Heart right ventricle (tissue), 16 donors: ENCODE results near the gene RNF144B. TPM values are rescaled to one million over a fixed set of nuclear protein-coding genes. Genes with fewer than 3 reads are reported as not detected.

Experiments
- ATAC-seq, 8 donors: fragments of 200-7000 bp; cut with Tn5 transposase; one replicate each; pipeline ENCODE4 v1.9.1; 2020; ENCODE audit warnings: mild to moderate bottlenecking in 8 of 8, moderate library complexity in 8 of 8, moderate number of reproducible peaks in 1 of 8
- DNase-seq, 2 donors: peaks; one replicate each; pipeline ENCODE4 v3.0.0-alpha.2; 2020
- H3K27ac ChIP-seq, 10 donors: fragments of 200-600 bp; sonication (generic) in 2 of 10; one replicate each; pipeline versions ENCODE4 v1.5.0 to v1.8.0; 2020 to 2022; ENCODE audit warnings: mild to moderate bottlenecking in 3 of 10
- H3K27me3 ChIP-seq, 7 donors: fragments of 200-600 bp; one replicate each; pipeline ENCODE4 v1.8.0; 2021 to 2022; ENCODE audit warnings: mild to moderate bottlenecking in 2 of 7
- H3K36me3 ChIP-seq, 9 donors: fragments of 200-600 bp; sonication (generic) in 1 of 9; one replicate each; pipeline versions ENCODE4 v1.5.0 to v1.8.0; 2020 to 2022; ENCODE audit warnings: mild to moderate bottlenecking in 2 of 9
- H3K4me1 ChIP-seq, 9 donors: fragments of 200-600 bp; sonication (generic) in 1 of 9; one replicate each; pipeline versions ENCODE4 v1.5.0 to v1.8.0; 2020 to 2022; ENCODE audit warnings: mild to moderate bottlenecking in 4 of 9
- H3K4me3 ChIP-seq, 10 donors: fragments of 200-600 bp; sonication (generic) in 2 of 10; one replicate each; pipeline versions ENCODE4 v1.5.0 to v1.8.0; 2020 to 2022; ENCODE audit warnings: mild to moderate bottlenecking in 7 of 10, moderate library complexity in 2 of 10
- H3K9me3 ChIP-seq, 11 donors: fragments of 200-600 bp in 10 of 11; sonication (generic) in 2 of 11; one replicate each; pipeline versions ENCODE4 v1.5.0 to v1.8.0; 2013 to 2022; ENCODE audit warnings: mild to moderate bottlenecking in 2 of 11, control low read depth in 1 of 11, moderate library complexity in 1 of 11
- WGBS, 2 donors: extraction: QIAGEN DNeasy Blood & Tissue Kit; methylation state at CpG; one replicate each; pipeline ENCODE4 v1.1.7; 2013; ENCODE audit warnings: inconsistent platforms in 1 of 2; 5-methylcytosine and 5-hydroxymethylcytosine counted together
- intact Hi-C, 10 donors: fragments of 100-400 bp; cut with DNase I; formaldehyde crosslinking; loops; one replicate each; pipeline versions ENCODE4 v1.11.1 to v1.14.2; 2022
- polyA plus RNA-seq, 2 donors: library from polyadenylated mRNA; stranded (reverse); fragments of 200-250 nt; gene quantifications; one replicate each; pipeline ENCODE4 v1.2.3, GENCODE V29; 2013
- total RNA-seq, 10 donors: library from RNA; stranded (reverse); fragmentation: NEBNext Ultra II Directional in 3 of 10; extraction: Animal tissue kit (Norgen Biotek cat#: 25700) in 3 of 10; gene quantifications; one replicate each; pipeline versions ENCODE4 v1.2.1 to v1.2.4, GENCODE V29; 2021 to 2023
- TF ChIP-seq, protein P1 (sequence below), 9 donors: fragments of 200-600 bp; sonication (generic) in 2 of 9; IDR thresholded peaks; one replicate each; pipeline versions ENCODE4 v1.5.0 to v1.8.0; 2021 to 2022; ENCODE audit warnings: antibody characterized with exemption in 9 of 9, mild to moderate bottlenecking in 5 of 9, moderate library complexity in 1 of 9
- donor health status: Arrhythmogenic right ventricular cardiomyopathy.
- donor health status: ischemic (EF 13 %, LVEDD 7.1; RV severe dilation, severe dysfunction).
- donor health status: healthy with polysubstance abuse.
- donor health status: DM: no; HTN: yes; CAD: no.
- donor health status: DM: no; HTN: no; CAD: no.
- donor health status: ischemic (EF 25% LVEDD 6.9; RV normal size, moderate dysfunction).
- donor health status: ischemic (EF 25% LVEDD 5.7; RV mildly dilated, moderate dysfunction).
- donor health status: healthy.
- donor health status: DM: yes; HTN: yes; CAD: no.
- donor health status: Ischemic cardiomyopathy.
- donor health status: ischemic (EF 35%, LVEDD 5.7; RV mildly dilated, moderate dysfunction).
- donor health status: nonischemic (EF 11% LVEDD 7.7; RV severe dilation, severe dysfunction).
- donor health status: DM: yes; HTN: yes; CAD: no.
- donor health status: PGD.
- donor health status: ischemic (EF 29% LVEDD 5.4; RV normal size, mild dysfunction).
- donor health status: nonischemic (EF 23%, LVEDD 6.1; RV moderate dilation, normal function).

RNF144B gene
- total and polyA plus RNA-seq, 12 donors, result 4.6 to 25.5 (median 9.4) TPM

GRCh38 chr6:18439581-18439980 lies 52.4 kb downstream of the RNF144B start:
- Histone ChIP-seq H3K9me3 (no peaks in the 10 kb centered on the region), H3K36me3 (peaks cover 0 to 9% (median 0%) of the 10 kb centered on the region in 9 donors), H3K27me3 (no peaks in the 10 kb centered on the region), H3K27ac (no peak overlapping the region), H3K4me1 (peaks cover 0 to 52% (median 0%) of the 10 kb centered on the region in 9 donors), H3K4me3 (no peak overlapping the region)
- DNase-seq, result no peak
- ATAC-seq, result no peak
- TF ChIP-seq, protein P1, sequence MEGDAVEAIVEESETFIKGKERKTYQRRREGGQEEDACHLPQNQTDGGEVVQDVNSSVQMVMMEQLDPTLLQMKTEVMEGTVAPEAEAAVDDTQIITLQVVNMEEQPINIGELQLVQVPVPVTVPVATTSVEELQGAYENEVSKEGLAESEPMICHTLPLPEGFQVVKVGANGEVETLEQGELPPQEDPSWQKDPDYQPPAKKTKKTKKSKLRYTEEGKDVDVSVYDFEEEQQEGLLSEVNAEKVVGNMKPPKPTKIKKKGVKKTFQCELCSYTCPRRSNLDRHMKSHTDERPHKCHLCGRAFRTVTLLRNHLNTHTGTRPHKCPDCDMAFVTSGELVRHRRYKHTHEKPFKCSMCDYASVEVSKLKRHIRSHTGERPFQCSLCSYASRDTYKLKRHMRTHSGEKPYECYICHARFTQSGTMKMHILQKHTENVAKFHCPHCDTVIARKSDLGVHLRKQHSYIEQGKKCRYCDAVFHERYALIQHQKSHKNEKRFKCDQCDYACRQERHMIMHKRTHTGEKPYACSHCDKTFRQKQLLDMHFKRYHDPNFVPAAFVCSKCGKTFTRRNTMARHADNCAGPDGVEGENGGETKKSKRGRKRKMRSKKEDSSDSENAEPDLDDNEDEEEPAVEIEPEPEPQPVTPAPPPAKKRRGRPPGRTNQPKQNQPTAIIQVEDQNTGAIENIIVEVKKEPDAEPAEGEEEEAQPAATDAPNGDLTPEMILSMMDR (IDR thresholded peaks at IDR 0.05), result no peak
- intact Hi-C loops, result no loop called here

DNA sequence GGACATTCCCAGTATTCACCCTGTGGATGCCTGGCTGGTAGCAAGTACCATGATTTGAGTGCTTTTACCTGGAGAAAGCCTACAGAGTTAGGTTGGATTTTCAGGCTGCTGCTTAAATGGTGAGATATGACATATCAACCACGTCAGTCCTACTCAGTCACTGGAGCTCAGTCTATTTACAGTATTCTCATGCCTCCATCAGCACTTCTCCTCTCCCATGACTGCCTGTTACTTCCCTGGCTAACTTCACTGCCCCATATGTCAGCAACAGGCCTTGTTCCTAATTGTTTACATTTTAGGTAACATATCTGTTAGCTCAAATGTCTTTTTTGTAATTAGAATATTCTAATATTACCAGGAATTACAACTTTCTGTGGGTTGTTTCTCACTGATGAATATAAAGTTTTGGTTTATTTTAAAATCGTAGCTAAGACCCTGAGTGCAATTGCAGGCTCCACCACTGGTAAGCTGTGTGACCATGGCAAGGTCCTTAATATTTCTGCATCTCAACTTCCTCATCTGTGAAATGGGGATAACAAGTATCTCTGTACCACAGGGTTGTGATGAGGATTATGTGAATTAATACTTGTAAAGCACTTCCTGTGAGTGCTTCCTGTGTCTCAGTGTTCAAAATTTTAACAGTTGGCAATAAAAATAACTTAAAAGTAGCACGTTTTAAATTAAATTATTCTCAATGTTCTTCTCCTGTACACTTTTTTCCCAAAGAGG lies 54.3 kb downstream of the RNF144B start:
- no peaks in the 10 kb centered on the region for H3K27me3 ChIP-seq
- no peaks in the 10 kb centered on the region for H3K9me3 ChIP-seq
- peaks cover 0 to 61% (median 12%) of the 10 kb centered on the region in 9 donors for H3K4me1 ChIP-seq
- DNase-seq (no peak), ATAC-seq (no peak)
- 63% methylated on average over 3 of the region's 3 CpGs for WGBS, 2 donors
- H3K4me3 ChIP-seq, result no peak overlapping the region
- intact Hi-C loops, result no loop called here
- peaks cover 0 to 9% (median 0%) of the 10 kb centered on the region in 9 donors for H3K36me3 ChIP-seq
- peak overlapping the region in 1 of 10 donors; percentile 0 for H3K27ac ChIP-seq
- TF ChIP-seq, protein P1 (IDR thresholded peaks at IDR 0.05), result no peak

DNA sequence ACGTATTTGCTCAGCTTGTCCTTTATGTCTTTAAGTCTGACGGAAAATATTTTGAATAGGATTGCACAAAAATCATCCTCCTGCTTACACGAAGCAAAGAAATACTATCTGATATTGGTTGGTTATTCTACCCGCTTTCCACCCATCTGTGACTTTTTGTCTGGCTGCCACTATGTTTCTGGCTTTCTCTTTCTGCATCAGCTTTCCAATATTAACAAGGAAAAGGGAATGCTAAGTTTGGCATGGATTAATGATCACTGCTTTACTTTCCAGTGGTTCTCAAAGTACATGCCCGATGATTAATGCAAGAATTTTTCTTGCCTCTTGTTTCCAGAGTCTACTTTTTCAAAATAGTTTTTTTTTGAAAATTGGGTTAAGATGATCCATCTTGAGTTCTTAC lies 57.0 kb downstream of the RNF144B start:
- intact Hi-C loops, result no loop called here
- Histone ChIP-seq H3K27me3 (no peaks in the 10 kb centered on the region), H3K36me3 (peaks cover 0 to 9% (median 0%) of the 10 kb centered on the region in 9 donors), H3K4me1 (peaks cover 0 to 53% (median 15%) of the 10 kb centered on the region in 9 donors), H3K4me3 (peak overlapping the region in 1 of 10 donors; percentile 17), H3K27ac (peak overlapping the region in 1 of 10 donors; percentile 49), H3K9me3 (no peaks in the 10 kb centered on the region)
- ATAC-seq (no peak), DNase-seq (no peak)
- WGBS, 2 donors, result 78 to 83% methylated on average over 5 of the region's 5 CpGs
- TF ChIP-seq, protein P1 (IDR thresholded peaks at IDR 0.05), result no peak

DNA sequence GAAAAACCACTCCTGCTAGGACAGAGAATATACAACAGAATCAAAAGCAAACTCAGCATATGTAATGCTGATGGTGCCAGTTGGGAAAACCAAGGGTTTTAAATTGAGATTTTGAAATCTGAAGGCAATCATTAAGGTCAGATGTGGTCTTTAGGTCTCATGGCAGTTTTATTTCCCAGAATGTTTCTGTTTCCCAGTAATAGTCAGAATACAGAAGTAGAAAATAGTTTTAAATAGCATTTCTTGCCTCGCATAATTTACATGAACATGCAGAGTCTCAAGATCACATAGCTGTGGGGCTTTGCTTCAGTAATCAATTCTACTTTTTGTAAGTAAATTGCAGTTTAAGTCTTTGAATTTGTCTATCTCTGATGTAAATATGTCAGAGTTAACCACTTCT lies 58.1 kb downstream of the RNF144B start:
- no peak overlapping the region for H3K4me3 ChIP-seq
- H3K27me3 ChIP-seq, result no peaks in the 10 kb centered on the region
- H3K9me3 ChIP-seq, result no peaks in the 10 kb centered on the region
- DNase-seq (no peak), ATAC-seq (no peak)
- TF ChIP-seq, protein P1 (IDR thresholded peaks at IDR 0.05), result no peak
- H3K27ac ChIP-seq, result peak overlapping the region in 1 of 10 donors; percentile 49
- 92 to 99% methylated on average over 1 of the region's 1 CpG for WGBS, 2 donors
- H3K36me3 ChIP-seq, result peaks cover 0 to 9% (median 0%) of the 10 kb centered on the region in 9 donors
- H3K4me1 ChIP-seq, result peaks cover 0 to 53% (median 22%) of the 10 kb centered on the region in 9 donors
- intact Hi-C loops, result no loop called here
